Measurements from ENCODE around the gene NPAS4. TPM values are rescaled to one million over a fixed set of nuclear protein-coding genes. Genes with fewer than 3 reads are reported as not detected.

Gene NPAS4
- total and polyA plus RNA-seq, 2 of the 13 experiments (the other 11 are each of a cell fraction or from before 2014, with no cell fraction given) = not detected

GRCh38 chr11:66421492-66422205, 814 bp downstream of the NPAS4 start:
- Histone ChIP-seq H3K79me2 (ENCODE audit: insufficient read depth, low read length) (no peaks in the 10 kb centered on the region), H3K9ac (ENCODE audit: insufficient read depth, low read depth, low read length) (no peak overlapping the region), H3K36me3 (replicated peaks in 1 of 2; ENCODE audit: control insufficient read depth in 1 of 2, insufficient read depth in 2 of 2, low read length in 2 of 2) (no peaks in the 10 kb centered on the region), H3K4me1 (ENCODE audit: insufficient read depth, low read length) (no peaks in the 10 kb centered on the region), H3K4me3 (replicated peaks in 1 of 3; ENCODE audit: insufficient read depth in 1 of 3, low read depth in 2 of 3, low read length in 3 of 3) (no peak overlapping the region), H2AFZ (ENCODE audit: low read length) (no peak overlapping the region), H3K4me2 (ENCODE audit: low read depth, low read length) (no peak overlapping the region), H3K9me3 (ENCODE audit: low read length) (no peaks in the 10 kb centered on the region), H4K20me1 (ENCODE audit: insufficient read depth, low read length) (peaks cover 17% of the 10 kb centered on the region; the same call in 1 of the 2 replicates), H3K27ac (ENCODE audit: extremely low read length, insufficient read depth, low read length) (no peak overlapping the region), H3K27me3 (ENCODE audit: control insufficient read depth in 1 of 2, insufficient read depth in 2 of 2, low read length in 2 of 2) (peaks cover 0 to 5% of the 10 kb centered on the region in 2 experiments; a peak in 1 of 5 replicates)
- FAIRE-seq (peak; percentile 32), DNase-seq (ENCODE audit: low spot score) (peak; percentile 78), ATAC-seq (peak; percentile 73)
- CTCF ChIA-PET (ENCODE audit: low intra/inter-chr PET ratio, low total read pairs) = interaction anchor here (0.7 to 1.5 kb wide), 2 partner anchors 9 to 13 kb away, joined by 3 to 6 read pairs; no protein-coding TSS in a partner anchor
- no TSS peak for BruUV-seq (replicated peaks)
- 9% methylated on average over 30 of the region's 38 CpGs for WGBS (ENCODE audit: low lambda C conversion rate)
- intact Hi-C loops (cut with micrococcal nuclease; ENCODE audit: unreplicated experiment) (no loop called here), in situ Hi-C loops (cut with HindIII; ENCODE audit: extremely low pct_ligation_motif_present, low pct_unique_long_range_greater_than_20kb) (loop anchor here (25.0 kb wide), 1 partner anchor 416 kb away; the partner anchor contains the start of gene RCE1)
- POLR2A ChIA-PET = interaction anchor here (0.9 to 1.4 kb wide), 7 partner anchors 17 to 132 kb away, joined by 3 to 11 read pairs (median 5); partner anchors contain the start of genes DPP3, MRPL11, PELI3 and YIF1A
- TF ChIP-seq ZNF251 (CRISPR knock-in tag; IDR thresholded peaks at IDR 0.05) = peak; percentile 100
- peak; percentile 100 for TF ChIP-seq ARHGAP35 (CRISPR knock-in tag; IDR thresholded peaks at IDR 0.05; ENCODE audit: borderline replicate concordance)
- TF ChIP-seq, protein P1, sequence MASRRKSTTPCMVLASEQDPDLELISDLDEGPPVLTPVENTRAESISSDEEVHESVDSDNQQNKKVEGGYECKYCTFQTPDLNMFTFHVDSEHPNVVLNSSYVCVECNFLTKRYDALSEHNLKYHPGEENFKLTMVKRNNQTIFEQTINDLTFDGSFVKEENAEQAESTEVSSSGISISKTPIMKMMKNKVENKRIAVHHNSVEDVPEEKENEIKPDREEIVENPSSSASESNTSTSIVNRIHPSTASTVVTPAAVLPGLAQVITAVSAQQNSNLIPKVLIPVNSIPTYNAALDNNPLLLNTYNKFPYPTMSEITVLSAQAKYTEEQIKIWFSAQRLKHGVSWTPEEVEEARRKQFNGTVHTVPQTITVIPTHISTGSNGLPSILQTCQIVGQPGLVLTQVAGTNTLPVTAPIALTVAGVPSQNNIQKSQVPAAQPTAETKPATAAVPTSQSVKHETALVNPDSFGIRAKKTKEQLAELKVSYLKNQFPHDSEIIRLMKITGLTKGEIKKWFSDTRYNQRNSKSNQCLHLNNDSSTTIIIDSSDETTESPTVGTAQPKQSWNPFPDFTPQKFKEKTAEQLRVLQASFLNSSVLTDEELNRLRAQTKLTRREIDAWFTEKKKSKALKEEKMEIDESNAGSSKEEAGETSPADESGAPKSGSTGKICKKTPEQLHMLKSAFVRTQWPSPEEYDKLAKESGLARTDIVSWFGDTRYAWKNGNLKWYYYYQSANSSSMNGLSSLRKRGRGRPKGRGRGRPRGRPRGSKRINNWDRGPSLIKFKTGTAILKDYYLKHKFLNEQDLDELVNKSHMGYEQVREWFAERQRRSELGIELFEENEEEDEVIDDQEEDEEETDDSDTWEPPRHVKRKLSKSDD (CRISPR knock-in tag; IDR thresholded peaks at IDR 0.05; ENCODE audit: low read depth) = peak; percentile 100
- peak; percentile 100 for TF ChIP-seq ZNF766 (CRISPR knock-in tag; IDR thresholded peaks at IDR 0.05; ENCODE audit: borderline replicate concordance)
- TF ChIP-seq ZBTB20 (CRISPR knock-in tag; IDR thresholded peaks at IDR 0.05; ENCODE audit: borderline replicate concordance, low read depth) = peak; percentile 100
- TF ChIP-seq ZNF282 (IDR thresholded peaks at IDR 0.05; ENCODE audit: partially characterized antibody) = no peak
- peak; percentile 100 for TF ChIP-seq ZNF292 (CRISPR knock-in tag; IDR thresholded peaks at IDR 0.05; ENCODE audit: borderline replicate concordance, low read depth)
- TF ChIP-seq ZXDC (CRISPR knock-in tag; IDR thresholded peaks at IDR 0.05) = peak; percentile 100
- TF ChIP-seq TRIM24 (CRISPR knock-in tag; IDR thresholded peaks at IDR 0.05) = peak; percentile 92
- TF ChIP-seq ZNF234 (CRISPR knock-in tag; conservative IDR thresholded peaks at IDR 0.05) = peak; percentile 100
- peak; percentile 100 for TF ChIP-seq JUN (CRISPR knock-in tag; IDR thresholded peaks at IDR 0.05)
- TF ChIP-seq ZNF441 (CRISPR knock-in tag; IDR thresholded peaks at IDR 0.05; ENCODE audit: borderline replicate concordance) = peak; percentile 100
- peak; percentile 100 for TF ChIP-seq DNMT1 (CRISPR knock-in tag; IDR thresholded peaks at IDR 0.05)
- TF ChIP-seq, protein P2, sequence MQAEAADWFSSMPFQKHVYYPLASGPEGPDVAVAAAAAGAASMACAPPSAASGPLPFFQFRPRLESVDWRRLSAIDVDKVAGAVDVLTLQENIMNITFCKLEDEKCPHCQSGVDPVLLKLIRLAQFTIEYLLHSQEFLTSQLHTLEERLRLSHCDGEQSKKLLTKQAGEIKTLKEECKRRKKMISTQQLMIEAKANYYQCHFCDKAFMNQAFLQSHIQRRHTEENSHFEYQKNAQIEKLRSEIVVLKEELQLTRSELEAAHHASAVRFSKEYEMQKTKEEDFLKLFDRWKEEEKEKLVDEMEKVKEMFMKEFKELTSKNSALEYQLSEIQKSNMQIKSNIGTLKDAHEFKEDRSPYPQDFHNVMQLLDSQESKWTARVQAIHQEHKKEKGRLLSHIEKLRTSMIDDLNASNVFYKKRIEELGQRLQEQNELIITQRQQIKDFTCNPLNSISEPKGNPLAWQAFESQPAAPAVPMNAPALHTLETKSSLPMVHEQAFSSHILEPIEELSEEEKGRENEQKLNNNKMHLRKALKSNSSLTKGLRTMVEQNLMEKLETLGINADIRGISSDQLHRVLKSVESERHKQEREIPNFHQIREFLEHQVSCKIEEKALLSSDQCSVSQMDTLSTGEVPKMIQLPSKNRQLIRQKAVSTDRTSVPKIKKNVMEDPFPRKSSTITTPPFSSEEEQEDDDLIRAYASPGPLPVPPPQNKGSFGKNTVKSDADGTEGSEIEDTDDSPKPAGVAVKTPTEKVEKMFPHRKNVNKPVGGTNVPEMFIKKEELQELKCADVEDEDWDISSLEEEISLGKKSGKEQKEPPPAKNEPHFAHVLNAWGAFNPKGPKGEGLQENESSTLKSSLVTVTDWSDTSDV (CRISPR knock-in tag; IDR thresholded peaks at IDR 0.05) = peak; percentile 100

All from HepG2 (cell line).